Vagina (tissue), 2 donors: ENCODE data around the gene FAM216B. TPM values are rescaled to one million over a fixed set of nuclear protein-coding genes. Genes with fewer than 3 reads are reported as not detected.

Experiments used
- DNase-seq, 2 donors: peaks; one replicate each; pipeline ENCODE4 v3.0.0-alpha.2; 2017; ENCODE audit errors: extremely low spot score in 2 of 2
- H3K27ac ChIP-seq: fragments of 200-600 bp; sonication (generic); one replicate; pipeline ENCODE4 v1.5.1; 2019
- H3K27me3 ChIP-seq: fragments of 200-600 bp; sonication (generic); one replicate; pipeline ENCODE4 v1.5.1; 2019
- H3K36me3 ChIP-seq, 2 donors: fragments of 200-600 bp; sonication (generic); one replicate each; pipeline ENCODE4 v1.5.1; 2017 to 2019
- H3K4me1 ChIP-seq: fragments of 200-600 bp; sonication (generic); one replicate; pipeline ENCODE4 v1.5.1; 2019
- H3K4me3 ChIP-seq, 2 donors: fragments of 200-600 bp; sonication (generic); 1 replicate in 1 of 2; 2 replicates in 1 of 2; pipeline ENCODE4 v1.5.1; 2016 to 2019
- H3K9me3 ChIP-seq: fragments of 200-600 bp; sonication (generic); one replicate; pipeline ENCODE4 v1.5.1; 2019
- POLR2A ChIP-seq, 2 donors: fragments of 450-650 bp; IDR thresholded peaks; one replicate each; pipeline ENCODE4 v1.6.1; 2017; ENCODE audit warnings: antibody characterized with exemption in 2 of 2, mild to moderate bottlenecking in 2 of 2, moderate library complexity in 2 of 2
- POLR2AphosphoS5 ChIP-seq, 2 donors: sonication (generic); formaldehyde crosslinking; IDR thresholded peaks; one replicate each; pipeline ENCODE4 v1.9.0; 2017; ENCODE audit warnings: antibody characterized with exemption in 2 of 2, mild to moderate bottlenecking in 2 of 2, low read depth in 1 of 2; ENCODE audit not compliant: insufficient read depth in 1 of 2
- intact Hi-C: fragments of 100-400 bp; cut with DNase I; formaldehyde crosslinking; loops from one replicate; pipeline ENCODE4 v1.15.1; 2023
- total RNA-seq: library from RNA; depleted of rRNA; stranded (reverse); fragments of >200 nt; gene quantifications from one replicate; pipeline ENCODE4 v1.2.3, GENCODE V29; 2016
- TF ChIP-seq, protein P1 (sequence below), 3 experiments: fragments of 450-650 bp in 2 of 3; fragments of 200-600 bp in 1 of 3; sonication (generic) in 1 of 3; IDR thresholded peaks; one replicate each; pipeline ENCODE4 v1.5.1; 2017 to 2019; ENCODE audit warnings: antibody characterized with exemption in 3 of 3, mild to moderate bottlenecking in 2 of 3, moderate library complexity in 2 of 3

Gene FAM216B
- total RNA-seq, result not detected

DNA sequence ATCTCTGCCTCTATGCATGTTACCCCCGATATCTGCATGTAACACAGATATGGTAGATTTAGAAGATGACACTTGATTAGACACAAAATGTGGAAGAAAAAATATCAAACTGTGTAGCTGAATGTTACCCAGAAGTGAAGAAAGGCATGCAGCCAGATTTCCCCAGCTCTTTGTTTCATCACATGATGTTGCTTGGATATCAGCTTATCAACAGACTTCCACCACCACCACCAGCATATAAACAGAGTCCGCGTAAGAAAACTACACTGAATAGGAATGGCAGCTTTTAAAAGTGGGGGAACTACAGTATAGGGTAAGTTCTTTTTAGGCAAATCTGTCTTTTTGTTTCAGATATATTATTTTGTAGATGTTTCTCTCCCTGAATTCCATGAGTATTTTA, at the start of gene FAM216B:
Gene FAM216B (plus strand): TSS at position 233 of the 400 bp plus-strand sequence. CDS start 2,484 bp downstream, outside the sequence.
- intact Hi-C loops, result no loop called here
- TF ChIP-seq POLR2A (IDR thresholded peaks at IDR 0.05) (no peak), POLR2AphosphoS5 (IDR thresholded peaks at IDR 0.05; ENCODE audit: insufficient read depth in 1 of 2, low read depth in 1 of 2) (no peak)
- TF ChIP-seq, protein P1, sequence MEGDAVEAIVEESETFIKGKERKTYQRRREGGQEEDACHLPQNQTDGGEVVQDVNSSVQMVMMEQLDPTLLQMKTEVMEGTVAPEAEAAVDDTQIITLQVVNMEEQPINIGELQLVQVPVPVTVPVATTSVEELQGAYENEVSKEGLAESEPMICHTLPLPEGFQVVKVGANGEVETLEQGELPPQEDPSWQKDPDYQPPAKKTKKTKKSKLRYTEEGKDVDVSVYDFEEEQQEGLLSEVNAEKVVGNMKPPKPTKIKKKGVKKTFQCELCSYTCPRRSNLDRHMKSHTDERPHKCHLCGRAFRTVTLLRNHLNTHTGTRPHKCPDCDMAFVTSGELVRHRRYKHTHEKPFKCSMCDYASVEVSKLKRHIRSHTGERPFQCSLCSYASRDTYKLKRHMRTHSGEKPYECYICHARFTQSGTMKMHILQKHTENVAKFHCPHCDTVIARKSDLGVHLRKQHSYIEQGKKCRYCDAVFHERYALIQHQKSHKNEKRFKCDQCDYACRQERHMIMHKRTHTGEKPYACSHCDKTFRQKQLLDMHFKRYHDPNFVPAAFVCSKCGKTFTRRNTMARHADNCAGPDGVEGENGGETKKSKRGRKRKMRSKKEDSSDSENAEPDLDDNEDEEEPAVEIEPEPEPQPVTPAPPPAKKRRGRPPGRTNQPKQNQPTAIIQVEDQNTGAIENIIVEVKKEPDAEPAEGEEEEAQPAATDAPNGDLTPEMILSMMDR (IDR thresholded peaks at IDR 0.05), result no peak
- no peaks in the 10 kb centered on the region for H3K27me3 ChIP-seq
- no peak for DNase-seq
- no peaks in the 10 kb centered on the region for H3K36me3 ChIP-seq
- no peak within 1 kb of the TSS for H3K27ac ChIP-seq
- no peaks in the 10 kb centered on the region for H3K9me3 ChIP-seq
- no peaks in the 10 kb centered on the region for H3K4me1 ChIP-seq
- no peak within 1 kb of the TSS for H3K4me3 ChIP-seq

DNA sequence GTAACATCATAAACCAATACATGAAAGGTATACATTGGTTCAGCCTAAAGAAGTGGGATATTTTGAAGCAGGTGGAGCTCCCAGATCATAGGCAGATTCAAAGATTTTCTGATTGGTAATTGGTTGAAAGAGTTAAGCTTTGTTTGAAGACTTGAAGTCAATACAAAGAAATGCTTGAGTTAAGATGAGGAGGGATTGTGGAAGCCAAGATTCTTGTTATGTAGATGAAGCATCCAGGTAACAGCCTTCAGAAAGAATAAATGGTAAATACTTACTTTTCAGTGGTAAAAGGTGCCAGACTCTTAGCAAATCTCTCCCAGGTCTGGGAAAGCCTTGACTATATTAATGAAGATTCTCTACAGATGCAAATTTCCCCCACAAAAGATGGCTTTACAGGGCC, 49.3 kb upstream of the FAM216B start:
- Histone ChIP-seq H3K4me1 (no peaks in the 10 kb centered on the region), H3K27me3 (no peaks in the 10 kb centered on the region), H3K9me3 (no peaks in the 10 kb centered on the region), H3K27ac (no peak overlapping the region), H3K36me3 (no peaks in the 10 kb centered on the region), H3K4me3 (no peak overlapping the region)
- intact Hi-C loops, result no loop called here
- no peak for DNase-seq
- TF ChIP-seq, protein P1 (IDR thresholded peaks at IDR 0.05), result no peak
- no peak for TF ChIP-seq POLR2A (IDR thresholded peaks at IDR 0.05)
- no peak for TF ChIP-seq POLR2AphosphoS5 (IDR thresholded peaks at IDR 0.05; ENCODE audit: insufficient read depth in 1 of 2, low read depth in 1 of 2)

DNA sequence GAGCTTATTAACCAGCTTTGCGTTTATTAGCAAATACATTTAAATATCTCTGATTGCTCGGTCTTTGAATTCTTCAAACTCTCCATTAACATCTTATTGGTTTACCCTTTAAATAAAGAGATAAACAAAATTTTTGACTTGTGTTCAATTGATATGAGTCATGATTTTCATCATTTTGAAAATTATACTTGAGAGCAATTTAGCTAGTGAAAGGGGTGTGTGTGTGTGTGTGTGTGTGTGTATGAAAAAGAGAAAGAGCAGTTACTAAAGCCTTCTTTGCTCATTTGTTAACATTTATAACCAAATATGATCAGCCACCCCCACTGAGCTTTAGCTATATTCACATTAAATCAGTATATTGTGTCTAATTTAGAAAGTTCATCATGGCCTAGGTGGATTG, 48.3 kb upstream of the FAM216B start:
- intact Hi-C loops, result no loop called here
- H3K9me3 ChIP-seq, result no peaks in the 10 kb centered on the region
- DNase-seq, result no peak
- H3K4me1 ChIP-seq, result no peaks in the 10 kb centered on the region
- no peak overlapping the region for H3K27ac ChIP-seq
- no peak overlapping the region for H3K4me3 ChIP-seq
- no peaks in the 10 kb centered on the region for H3K36me3 ChIP-seq
- no peaks in the 10 kb centered on the region for H3K27me3 ChIP-seq
- TF ChIP-seq, protein P1 (IDR thresholded peaks at IDR 0.05), result no peak

DNA sequence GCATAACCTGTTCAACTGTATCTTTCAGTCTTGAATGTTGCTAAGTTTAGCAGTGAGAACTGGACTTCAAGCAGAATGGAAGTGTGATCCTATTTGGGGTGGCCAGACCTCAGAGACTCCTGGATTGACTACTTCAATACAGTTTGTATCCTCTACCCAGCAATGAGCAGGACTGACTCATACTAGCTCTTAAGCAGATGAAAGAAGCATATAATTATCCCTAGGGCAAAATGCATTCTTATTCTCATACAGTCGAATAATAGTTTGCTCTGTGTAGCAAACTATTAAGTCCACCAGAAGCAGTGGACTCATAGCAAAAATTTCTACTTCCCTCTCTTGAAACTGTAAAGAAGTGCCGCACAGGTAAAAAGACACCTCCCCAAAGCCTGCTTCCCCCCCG, 46.4 kb upstream of the FAM216B start:
- no peak for DNase-seq
- intact Hi-C loops, result no loop called here
- Histone ChIP-seq H3K4me1 (no peaks in the 10 kb centered on the region), H3K36me3 (no peaks in the 10 kb centered on the region), H3K27me3 (no peaks in the 10 kb centered on the region), H3K27ac (no peak overlapping the region), H3K4me3 (no peak overlapping the region), H3K9me3 (no peaks in the 10 kb centered on the region)
- TF ChIP-seq, protein P1 (IDR thresholded peaks at IDR 0.05), result no peak
- TF ChIP-seq POLR2AphosphoS5 (IDR thresholded peaks at IDR 0.05; ENCODE audit: insufficient read depth in 1 of 2, low read depth in 1 of 2), result no peak
- no peak for TF ChIP-seq POLR2A (IDR thresholded peaks at IDR 0.05)

DNA sequence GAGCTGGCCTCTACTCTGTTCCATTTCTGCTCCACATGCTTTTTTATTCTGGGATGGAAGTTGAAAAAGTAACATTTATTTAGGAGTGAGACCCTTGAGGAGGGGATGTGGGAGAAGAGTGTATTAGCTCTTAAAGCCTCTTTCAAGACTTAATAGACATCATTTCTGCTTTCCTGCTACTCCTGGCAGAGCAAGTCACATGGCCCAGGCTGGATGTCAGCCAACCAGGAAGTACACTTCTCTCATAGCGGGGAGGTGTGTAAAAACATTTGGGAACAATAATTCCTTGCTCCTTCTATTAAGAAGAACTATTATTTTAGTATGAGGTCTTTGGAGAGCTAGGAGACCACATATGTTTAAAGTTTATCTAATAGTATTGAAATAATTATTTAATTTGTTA, 40.6 kb upstream of the FAM216B start:
- no peak for DNase-seq
- no peaks in the 10 kb centered on the region for H3K36me3 ChIP-seq
- H3K27ac ChIP-seq, result no peak overlapping the region
- TF ChIP-seq POLR2AphosphoS5 (IDR thresholded peaks at IDR 0.05; ENCODE audit: insufficient read depth in 1 of 2, low read depth in 1 of 2), result no peak
- TF ChIP-seq POLR2A (IDR thresholded peaks at IDR 0.05), result no peak
- TF ChIP-seq, protein P1 (IDR thresholded peaks at IDR 0.05), result no peak
- intact Hi-C loops, result no loop called here
- H3K4me3 ChIP-seq, result no peak overlapping the region
- H3K4me1 ChIP-seq, result no peaks in the 10 kb centered on the region
- no peaks in the 10 kb centered on the region for H3K27me3 ChIP-seq
- no peaks in the 10 kb centered on the region for H3K9me3 ChIP-seq
